Measurements from ENCODE around the gene RYR1. TPM values are rescaled to one million over a fixed set of nuclear protein-coding genes. Genes with fewer than 3 reads are reported as not detected.

Gene RYR1
- total RNA-seq, 1 donor from 2014 or later = 7.4 TPM

GRCh38 chr19:38412491-38412890 lies 21.0 kb upstream of the RYR1 start:
- DNase-seq (ENCODE audit: low read depth) (no peak), FAIRE-seq (no peak)
- TF ChIP-seq CTCF (IDR thresholded peaks at IDR 0.05; ENCODE audit: insufficient read depth, low read length, severe bottlenecking) = no peak
- no peak overlapping the region for H3K4me3 ChIP-seq (ENCODE audit: low read depth, low read length)
- no peaks in the 10 kb centered on the region for H3K27me3 ChIP-seq (ENCODE audit: control insufficient read depth, insufficient read depth, low read length)
- no peaks in the 10 kb centered on the region for H3K36me3 ChIP-seq (ENCODE audit: control insufficient read depth, insufficient read depth, low read length)

- FAIRE-seq (no peak), DNase-seq (ENCODE audit: low read depth) (no peak)
- H3K36me3 ChIP-seq (ENCODE audit: control insufficient read depth, insufficient read depth, low read length) = no peaks in the 10 kb centered on the region
- H3K27me3 ChIP-seq (ENCODE audit: control insufficient read depth, insufficient read depth, low read length) = no peaks in the 10 kb centered on the region
- no peak overlapping the region for H3K4me3 ChIP-seq (ENCODE audit: low read depth, low read length)
- TF ChIP-seq CTCF (IDR thresholded peaks at IDR 0.05; ENCODE audit: insufficient read depth, low read length, severe bottlenecking) = no peak
These were observed 20.5 kb upstream of the RYR1 start for GRCh38 chr19:38412961-38413360.

GRCh38 chr19:38413416-38413815 lies 20.1 kb upstream of the RYR1 start:
- H3K36me3 ChIP-seq (ENCODE audit: control insufficient read depth, insufficient read depth, low read length) = no peaks in the 10 kb centered on the region
- no peak for TF ChIP-seq CTCF (IDR thresholded peaks at IDR 0.05; ENCODE audit: insufficient read depth, low read length, severe bottlenecking)
- no peak overlapping the region for H3K4me3 ChIP-seq (ENCODE audit: low read depth, low read length)
- FAIRE-seq (peak; percentile 80), DNase-seq (ENCODE audit: low read depth) (no peak)
- H3K27me3 ChIP-seq (ENCODE audit: control insufficient read depth, insufficient read depth, low read length) = no peaks in the 10 kb centered on the region

- H3K4me3 ChIP-seq (ENCODE audit: low read depth, low read length) = no peak overlapping the region
- H3K36me3 ChIP-seq (ENCODE audit: control insufficient read depth, insufficient read depth, low read length) = no peaks in the 10 kb centered on the region
- TF ChIP-seq CTCF (IDR thresholded peaks at IDR 0.05; ENCODE audit: insufficient read depth, low read length, severe bottlenecking) = no peak
- peak; percentile 86 for FAIRE-seq
- H3K27me3 ChIP-seq (ENCODE audit: control insufficient read depth, insufficient read depth, low read length) = no peaks in the 10 kb centered on the region
- no peak for DNase-seq (ENCODE audit: low read depth)
These were observed 16.3 kb upstream of the RYR1 start for GRCh38 chr19:38417146-38417543.

GRCh38 chr19:38417544-38418506 lies 15.7 kb upstream of the RYR1 start:
- peak overlapping the region; percentile 17 for H3K4me3 ChIP-seq (ENCODE audit: low read depth, low read length)
- FAIRE-seq (no peak), DNase-seq (ENCODE audit: low read depth) (peak; percentile 32)
- TF ChIP-seq CTCF (IDR thresholded peaks at IDR 0.05; ENCODE audit: insufficient read depth, low read length, severe bottlenecking) = no peak
- no peaks in the 10 kb centered on the region for H3K27me3 ChIP-seq (ENCODE audit: control insufficient read depth, insufficient read depth, low read length)
- H3K36me3 ChIP-seq (ENCODE audit: control insufficient read depth, insufficient read depth, low read length) = no peaks in the 10 kb centered on the region

All from bronchial epithelial cell (primary cell).